Breast epithelium (tissue), 3 donors: ENCODE results near the gene PDZD2.

Experiments used
- POLR2A ChIP-seq: fragments of 450-650 bp; IDR thresholded peaks from one replicate; pipeline ENCODE4 v1.6.1; 2016; ENCODE audit warnings: antibody characterized with exemption, mild to moderate bottlenecking, moderate library complexity
- POLR2AphosphoS5 ChIP-seq, 3 donors: sonication (generic); formaldehyde crosslinking; IDR thresholded peaks; one replicate each; pipeline ENCODE4 v1.6.1; 2017; ENCODE audit warnings: antibody characterized with exemption in 3 of 3
- TF ChIP-seq, protein P1 (sequence below), 3 donors: fragments of 450-650 bp; IDR thresholded peaks; one replicate each; pipeline ENCODE4 v1.5.1; 2016 to 2017; ENCODE audit warnings: antibody characterized with exemption in 3 of 3, mild to moderate bottlenecking in 3 of 3, moderate library complexity in 3 of 3

DNA sequence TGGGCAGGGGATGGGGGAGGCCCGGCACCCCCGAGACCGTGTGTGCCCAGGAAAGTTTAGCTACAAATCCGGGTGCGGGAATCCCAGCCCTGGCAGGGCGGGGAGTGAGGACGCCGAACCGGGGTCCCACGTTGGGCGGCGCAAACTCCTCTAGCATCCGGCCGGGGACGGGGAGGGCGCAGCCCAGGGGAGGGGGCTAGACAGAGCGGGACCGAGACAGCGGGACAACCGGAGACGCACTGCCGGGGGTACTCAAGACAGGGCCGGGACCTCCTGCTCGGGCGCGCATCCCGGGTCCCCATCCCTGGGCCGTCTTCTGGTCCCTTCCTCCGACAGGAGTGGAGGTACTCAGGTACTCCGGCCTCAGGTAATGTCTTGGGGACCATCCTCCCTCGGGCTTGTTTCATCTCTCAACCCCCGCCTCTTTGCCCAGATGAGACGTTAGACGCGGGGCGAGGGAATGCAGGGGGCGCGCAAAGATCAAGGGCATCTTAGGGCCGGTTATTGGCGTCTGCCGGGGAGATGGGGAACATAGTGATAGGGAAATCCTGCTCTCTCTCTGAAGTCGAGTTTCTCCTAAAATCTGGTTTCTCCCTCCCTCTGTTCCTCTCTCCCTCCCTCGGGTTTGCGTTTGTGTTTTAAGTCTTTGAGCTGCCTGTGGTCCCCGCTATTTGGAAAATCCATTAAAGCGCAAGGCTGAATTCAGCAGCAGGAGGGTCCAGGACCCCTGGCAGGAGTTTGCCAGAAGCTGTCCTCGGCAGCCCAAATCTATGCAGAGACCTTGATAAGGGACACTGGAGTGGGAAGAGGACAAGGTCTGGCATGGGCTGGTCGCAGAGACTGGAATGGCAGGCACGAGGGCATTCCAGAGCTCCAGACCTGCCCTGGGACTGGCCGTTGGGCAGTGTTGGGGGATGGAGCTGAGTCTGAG lies 815 bp downstream of the PDZD2 start:
- TF ChIP-seq, protein P1, sequence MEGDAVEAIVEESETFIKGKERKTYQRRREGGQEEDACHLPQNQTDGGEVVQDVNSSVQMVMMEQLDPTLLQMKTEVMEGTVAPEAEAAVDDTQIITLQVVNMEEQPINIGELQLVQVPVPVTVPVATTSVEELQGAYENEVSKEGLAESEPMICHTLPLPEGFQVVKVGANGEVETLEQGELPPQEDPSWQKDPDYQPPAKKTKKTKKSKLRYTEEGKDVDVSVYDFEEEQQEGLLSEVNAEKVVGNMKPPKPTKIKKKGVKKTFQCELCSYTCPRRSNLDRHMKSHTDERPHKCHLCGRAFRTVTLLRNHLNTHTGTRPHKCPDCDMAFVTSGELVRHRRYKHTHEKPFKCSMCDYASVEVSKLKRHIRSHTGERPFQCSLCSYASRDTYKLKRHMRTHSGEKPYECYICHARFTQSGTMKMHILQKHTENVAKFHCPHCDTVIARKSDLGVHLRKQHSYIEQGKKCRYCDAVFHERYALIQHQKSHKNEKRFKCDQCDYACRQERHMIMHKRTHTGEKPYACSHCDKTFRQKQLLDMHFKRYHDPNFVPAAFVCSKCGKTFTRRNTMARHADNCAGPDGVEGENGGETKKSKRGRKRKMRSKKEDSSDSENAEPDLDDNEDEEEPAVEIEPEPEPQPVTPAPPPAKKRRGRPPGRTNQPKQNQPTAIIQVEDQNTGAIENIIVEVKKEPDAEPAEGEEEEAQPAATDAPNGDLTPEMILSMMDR (IDR thresholded peaks at IDR 0.05): no peak
- TF ChIP-seq POLR2AphosphoS5 (IDR thresholded peaks at IDR 0.05) (no peak), POLR2A (no peak)
